ENCODE data around the gene ESCO1. TPM values are rescaled to one million over a fixed set of nuclear protein-coding genes. Genes with fewer than 3 reads are reported as not detected.
A peak's percentile ranks its signal among the peaks of the same experiment; 100 is the strongest.
"Not testable (repeated sequence)": the region's sequence is repeated elsewhere in the genome, so short reads cannot be mapped to it uniquely, and the experiment has no call there.

Gene ESCO1
- total RNA-seq, 1 donor from 2014 or later = 14.3 TPM

GRCh38 chr18:21634588-21635199 is 34.2 kb upstream of the ESCO1 start:
- no peak overlapping the region for H3K27ac Mint-ChIP-seq (ENCODE audit: unreplicated experiment)
- H3K4me3 Mint-ChIP-seq (ENCODE audit: unreplicated experiment) = no peak overlapping the region
- no peaks in the 10 kb centered on the region for H3K36me3 Mint-ChIP-seq (ENCODE audit: unreplicated experiment)
- H3K9me3 Mint-ChIP-seq (ENCODE audit: unreplicated experiment) = peaks cover 2% of the 10 kb centered on the region
- no peak for DNase-seq
- H3K27me3 Mint-ChIP-seq (ENCODE audit: unreplicated experiment) = peaks cover 4% of the 10 kb centered on the region
- TF ChIP-seq, protein P1, sequence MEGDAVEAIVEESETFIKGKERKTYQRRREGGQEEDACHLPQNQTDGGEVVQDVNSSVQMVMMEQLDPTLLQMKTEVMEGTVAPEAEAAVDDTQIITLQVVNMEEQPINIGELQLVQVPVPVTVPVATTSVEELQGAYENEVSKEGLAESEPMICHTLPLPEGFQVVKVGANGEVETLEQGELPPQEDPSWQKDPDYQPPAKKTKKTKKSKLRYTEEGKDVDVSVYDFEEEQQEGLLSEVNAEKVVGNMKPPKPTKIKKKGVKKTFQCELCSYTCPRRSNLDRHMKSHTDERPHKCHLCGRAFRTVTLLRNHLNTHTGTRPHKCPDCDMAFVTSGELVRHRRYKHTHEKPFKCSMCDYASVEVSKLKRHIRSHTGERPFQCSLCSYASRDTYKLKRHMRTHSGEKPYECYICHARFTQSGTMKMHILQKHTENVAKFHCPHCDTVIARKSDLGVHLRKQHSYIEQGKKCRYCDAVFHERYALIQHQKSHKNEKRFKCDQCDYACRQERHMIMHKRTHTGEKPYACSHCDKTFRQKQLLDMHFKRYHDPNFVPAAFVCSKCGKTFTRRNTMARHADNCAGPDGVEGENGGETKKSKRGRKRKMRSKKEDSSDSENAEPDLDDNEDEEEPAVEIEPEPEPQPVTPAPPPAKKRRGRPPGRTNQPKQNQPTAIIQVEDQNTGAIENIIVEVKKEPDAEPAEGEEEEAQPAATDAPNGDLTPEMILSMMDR (IDR thresholded peaks at IDR 0.05; ENCODE audit: partially characterized antibody, unreplicated experiment) = no peak
- peaks cover 2% of the 10 kb centered on the region for H3K4me1 Mint-ChIP-seq (ENCODE audit: low read depth, unreplicated experiment)

- no peak overlapping the region for H3K27ac Mint-ChIP-seq (ENCODE audit: unreplicated experiment)
- H3K36me3 Mint-ChIP-seq (ENCODE audit: unreplicated experiment) = no peaks in the 10 kb centered on the region
These were observed 31.9 kb upstream of the ESCO1 start for GRCh38 chr18:21632393-21632792.

GRCh38 chr18:21629089-21629832 is 28.8 kb upstream of the ESCO1 start:
- Mint-ChIP-seq H3K4me1 (ENCODE audit: low read depth, unreplicated experiment) (no peaks in the 10 kb centered on the region), H3K4me3 (ENCODE audit: unreplicated experiment) (no peak overlapping the region), H3K27ac (ENCODE audit: unreplicated experiment) (no peak overlapping the region), H3K36me3 (ENCODE audit: unreplicated experiment) (no peaks in the 10 kb centered on the region), H3K9me3 (ENCODE audit: unreplicated experiment) (no peaks in the 10 kb centered on the region), H3K27me3 (ENCODE audit: unreplicated experiment) (peaks cover 2% of the 10 kb centered on the region)
- DNase-seq = no peak
- TF ChIP-seq, protein P1 (IDR thresholded peaks at IDR 0.05; ENCODE audit: partially characterized antibody, unreplicated experiment) = no peak

More at GRCh38 chr18:21632393-21632792, 31.9 kb upstream of the ESCO1 start:
- no peak for DNase-seq
- H3K27me3 Mint-ChIP-seq (ENCODE audit: unreplicated experiment) = peaks cover 4% of the 10 kb centered on the region
- H3K4me3 Mint-ChIP-seq (ENCODE audit: unreplicated experiment) = no peak overlapping the region
- H3K4me1 Mint-ChIP-seq (ENCODE audit: low read depth, unreplicated experiment) = no peaks in the 10 kb centered on the region
- peaks cover 2% of the 10 kb centered on the region for H3K9me3 Mint-ChIP-seq (ENCODE audit: unreplicated experiment)
- TF ChIP-seq, protein P1 (IDR thresholded peaks at IDR 0.05; ENCODE audit: partially characterized antibody, unreplicated experiment) = no peak

GRCh38 chr18:21621640-21622039 is 21.1 kb upstream of the ESCO1 start:
- H3K27ac Mint-ChIP-seq (ENCODE audit: unreplicated experiment); H3K9me3 Mint-ChIP-seq (ENCODE audit: unreplicated experiment); H3K4me1 Mint-ChIP-seq (ENCODE audit: low read depth, unreplicated experiment); H3K4me3 Mint-ChIP-seq (ENCODE audit: unreplicated experiment); H3K27me3 Mint-ChIP-seq (ENCODE audit: unreplicated experiment); DNase-seq; H3K36me3 Mint-ChIP-seq (ENCODE audit: unreplicated experiment): not testable (repeated sequence)

- TF ChIP-seq, protein P1 (IDR thresholded peaks at IDR 0.05; ENCODE audit: partially characterized antibody, unreplicated experiment) = peak; percentile 86
- H3K4me3 Mint-ChIP-seq (ENCODE audit: unreplicated experiment) = peak within 1 kb of the TSS; percentile 99
- no peaks in the 10 kb centered on the region for H3K36me3 Mint-ChIP-seq (ENCODE audit: unreplicated experiment)
- peak within 1 kb of the TSS; percentile 94 for H3K27ac Mint-ChIP-seq (ENCODE audit: unreplicated experiment)
- H3K9me3 Mint-ChIP-seq (ENCODE audit: unreplicated experiment) = peaks cover 7% of the 10 kb centered on the region
- peak; percentile 94 for DNase-seq
- peaks cover 5% of the 10 kb centered on the region for H3K4me1 Mint-ChIP-seq (ENCODE audit: low read depth, unreplicated experiment)
- H3K27me3 Mint-ChIP-seq (ENCODE audit: unreplicated experiment) = peaks cover 5% of the 10 kb centered on the region
These were observed 11.9 kb upstream of the ESCO1 start, which contains the start of gene SNRPD1 for GRCh38 chr18:21612125-21613039. TSS of gene SNRPD1 (plus strand) at chr18:21612314. CDS start at chr18:21612430, 116 bp downstream.

- H3K4me1 Mint-ChIP-seq (ENCODE audit: low read depth, unreplicated experiment); H3K36me3 Mint-ChIP-seq (ENCODE audit: unreplicated experiment); DNase-seq; H3K27me3 Mint-ChIP-seq (ENCODE audit: unreplicated experiment); H3K9me3 Mint-ChIP-seq (ENCODE audit: unreplicated experiment): not testable (repeated sequence)
- Mint-ChIP-seq H3K27ac (ENCODE audit: unreplicated experiment) (peak overlapping the region; percentile 94), H3K4me3 (ENCODE audit: unreplicated experiment) (peak overlapping the region; percentile 99)
These were observed 11.1 kb upstream of the ESCO1 start for GRCh38 chr18:21611401-21612124.
